ENCODE data around the gene KRTAP4-7. TPM values are rescaled to one million over a fixed set of nuclear protein-coding genes. Genes with fewer than 3 reads are reported as not detected.
"Not testable (repeated sequence)": the region's sequence is repeated elsewhere in the genome, so short reads cannot be mapped to it uniquely, and the experiment has no call there.

KRTAP4-7 gene
- total RNA-seq, 2 experiments from 2014 or later: not detected

DNA sequence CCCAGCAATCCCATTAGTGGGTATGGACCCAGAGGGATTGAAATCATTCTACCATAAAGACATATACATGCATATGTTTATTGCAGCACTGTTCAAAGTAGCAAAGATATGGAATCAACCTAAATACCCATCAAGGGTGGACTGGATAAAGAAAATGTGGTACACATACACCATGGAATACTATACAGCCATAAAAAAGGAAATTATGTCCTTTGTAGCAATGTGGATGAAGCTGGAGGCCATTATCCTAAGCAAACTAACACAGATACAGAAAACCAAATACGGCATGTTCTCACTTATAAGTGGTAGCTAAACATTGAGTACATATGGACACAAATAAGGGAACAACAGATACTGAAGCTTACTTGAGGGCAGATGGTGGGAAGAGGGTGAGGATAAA lies 26.4 kb upstream of the KRTAP4-7 start:
- TF ChIP-seq, protein P1, sequence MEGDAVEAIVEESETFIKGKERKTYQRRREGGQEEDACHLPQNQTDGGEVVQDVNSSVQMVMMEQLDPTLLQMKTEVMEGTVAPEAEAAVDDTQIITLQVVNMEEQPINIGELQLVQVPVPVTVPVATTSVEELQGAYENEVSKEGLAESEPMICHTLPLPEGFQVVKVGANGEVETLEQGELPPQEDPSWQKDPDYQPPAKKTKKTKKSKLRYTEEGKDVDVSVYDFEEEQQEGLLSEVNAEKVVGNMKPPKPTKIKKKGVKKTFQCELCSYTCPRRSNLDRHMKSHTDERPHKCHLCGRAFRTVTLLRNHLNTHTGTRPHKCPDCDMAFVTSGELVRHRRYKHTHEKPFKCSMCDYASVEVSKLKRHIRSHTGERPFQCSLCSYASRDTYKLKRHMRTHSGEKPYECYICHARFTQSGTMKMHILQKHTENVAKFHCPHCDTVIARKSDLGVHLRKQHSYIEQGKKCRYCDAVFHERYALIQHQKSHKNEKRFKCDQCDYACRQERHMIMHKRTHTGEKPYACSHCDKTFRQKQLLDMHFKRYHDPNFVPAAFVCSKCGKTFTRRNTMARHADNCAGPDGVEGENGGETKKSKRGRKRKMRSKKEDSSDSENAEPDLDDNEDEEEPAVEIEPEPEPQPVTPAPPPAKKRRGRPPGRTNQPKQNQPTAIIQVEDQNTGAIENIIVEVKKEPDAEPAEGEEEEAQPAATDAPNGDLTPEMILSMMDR (IDR thresholded peaks at IDR 0.05): no peak
- no peaks in the 10 kb centered on the region for H3K4me1 Mint-ChIP-seq (ENCODE audit: low read depth)
- no peak for ATAC-seq
- no peaks in the 10 kb centered on the region for H3K36me3 Mint-ChIP-seq (ENCODE audit: low read depth)
- no peak for DNase-seq
- no peak overlapping the region for H3K4me3 Mint-ChIP-seq
- intact Hi-C loops (cut with micrococcal nuclease): no loop called here
- H3K9me3 Mint-ChIP-seq: no peaks in the 10 kb centered on the region
- peaks cover 34% of the 10 kb centered on the region for H3K27me3 Mint-ChIP-seq
- ChIA-PET CTCF (no interaction called here), POLR2A (no interaction called here)
- H3K27ac Mint-ChIP-seq: no peak overlapping the region

DNA sequence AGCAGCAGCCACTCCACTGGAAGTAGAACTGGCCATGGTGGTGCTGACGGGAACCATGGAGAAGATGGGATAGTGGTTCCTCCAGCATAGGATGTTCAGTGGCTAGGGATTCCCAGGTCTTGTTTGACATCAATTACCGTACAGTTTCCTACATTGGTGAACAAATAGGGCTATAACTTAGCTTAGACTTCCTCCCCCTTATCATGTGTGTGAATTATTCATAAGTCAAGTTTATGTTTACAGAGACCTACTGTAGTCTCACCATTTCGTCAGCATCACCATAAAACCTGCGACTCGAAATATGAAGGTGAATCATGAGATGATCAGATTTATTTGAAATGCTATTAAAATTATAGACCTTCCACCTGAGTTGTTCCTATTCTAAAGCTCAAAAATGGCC lies 25.2 kb upstream of the KRTAP4-7 start:
- TF ChIP-seq, protein P1 (IDR thresholded peaks at IDR 0.05): no peak
- Mint-ChIP-seq H3K4me3 (no peak overlapping the region), H3K4me1 (ENCODE audit: low read depth) (no peaks in the 10 kb centered on the region), H3K9me3 (no peaks in the 10 kb centered on the region), H3K27me3 (peaks cover 33% of the 10 kb centered on the region), H3K36me3 (ENCODE audit: low read depth) (no peaks in the 10 kb centered on the region), H3K27ac (no peak overlapping the region)
- ATAC-seq (no peak), DNase-seq (no peak)
- ChIA-PET CTCF (interaction anchor here (0.8 kb wide), 1 partner anchor 20 kb away, joined by 3 read pairs; no protein-coding TSS in a partner anchor), POLR2A (no interaction called here)
- intact Hi-C loops (cut with micrococcal nuclease): no loop called here

DNA sequence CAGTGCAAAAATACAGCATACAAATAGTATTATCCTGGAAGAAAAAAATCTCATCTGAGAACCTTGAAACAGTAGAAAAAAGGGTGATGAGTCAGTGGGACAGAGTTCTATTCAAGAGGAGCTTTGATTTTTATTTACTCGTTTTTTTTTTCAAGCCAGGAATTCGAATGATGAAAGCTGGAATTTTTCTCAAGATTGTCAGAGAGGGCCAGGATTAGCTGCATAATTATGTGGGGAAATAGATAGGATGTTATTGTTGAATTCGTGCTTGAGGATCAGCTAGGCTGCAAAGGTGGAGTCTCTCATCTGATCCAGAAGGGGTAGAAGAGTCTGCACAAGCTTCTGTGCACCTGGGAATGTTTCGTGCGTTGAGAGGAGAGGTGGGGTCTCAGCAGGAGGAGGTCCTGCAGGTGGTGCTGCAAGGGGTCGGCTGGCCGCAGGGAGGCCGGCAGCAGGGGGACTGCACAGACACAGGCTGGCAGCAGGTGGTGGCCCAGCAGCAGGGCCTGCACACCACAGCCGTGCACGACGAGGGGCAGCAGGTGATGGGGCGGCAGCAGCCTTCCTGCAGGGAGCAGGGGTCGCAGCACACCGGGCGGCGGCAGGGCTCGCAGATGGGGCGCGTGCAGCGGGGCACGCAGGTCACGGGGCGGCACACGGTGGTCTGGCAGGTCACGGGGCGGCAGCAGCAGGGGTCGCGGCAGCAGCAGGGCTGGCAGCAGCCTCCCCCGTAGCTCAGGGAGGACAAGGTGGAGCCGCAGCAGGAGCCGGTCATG lies 24.5 kb upstream of the KRTAP4-7 start:
- H3K9me3 Mint-ChIP-seq; intact Hi-C loops (cut with micrococcal nuclease): not testable (repeated sequence)
- peaks cover 32% of the 10 kb centered on the region for H3K27me3 Mint-ChIP-seq

GRCh38 chr17:41060052-41060604 lies 23.8 kb upstream of the KRTAP4-7 start, which contains the start of gene KRTAP2-3:
TSS of gene KRTAP2-3 (minus strand) at chr17:41060114. CDS start at chr17:41060050, 64 bp downstream.
- Mint-ChIP-seq H3K27me3 (peaks cover 32% of the 10 kb centered on the region), H3K9me3 (no peaks in the 10 kb centered on the region), H3K36me3 (ENCODE audit: low read depth) (no peaks in the 10 kb centered on the region), H3K27ac (no peak within 1 kb of the TSS), H3K4me1 (ENCODE audit: low read depth) (no peaks in the 10 kb centered on the region), H3K4me3 (no peak within 1 kb of the TSS)
- POLR2A ChIA-PET: interaction anchor here (1.0 kb wide), 1 partner anchor 41 kb away, joined by 3 read pairs; no protein-coding TSS in a partner anchor
- TF ChIP-seq, protein P1 (IDR thresholded peaks at IDR 0.05): no peak
- CTCF ChIA-PET: no interaction called here
- intact Hi-C loops (cut with micrococcal nuclease): no loop called here
- DNase-seq: no peak
- ATAC-seq: no peak

More for the DNA sequence above, 24.5 kb upstream of the KRTAP4-7 start:
- not testable (repeated sequence) for H3K36me3 Mint-ChIP-seq (ENCODE audit: low read depth); ATAC-seq; H3K4me3 Mint-ChIP-seq; DNase-seq; H3K4me1 Mint-ChIP-seq (ENCODE audit: low read depth); H3K27ac Mint-ChIP-seq
- CTCF ChIA-PET: interaction anchor here (0.8 kb wide), 1 partner anchor 21 kb away, joined by 3 read pairs; no protein-coding TSS in a partner anchor
- POLR2A ChIA-PET: interaction anchor here (1.0 kb wide), 1 partner anchor 40 kb away, joined by 3 read pairs; no protein-coding TSS in a partner anchor

DNA sequence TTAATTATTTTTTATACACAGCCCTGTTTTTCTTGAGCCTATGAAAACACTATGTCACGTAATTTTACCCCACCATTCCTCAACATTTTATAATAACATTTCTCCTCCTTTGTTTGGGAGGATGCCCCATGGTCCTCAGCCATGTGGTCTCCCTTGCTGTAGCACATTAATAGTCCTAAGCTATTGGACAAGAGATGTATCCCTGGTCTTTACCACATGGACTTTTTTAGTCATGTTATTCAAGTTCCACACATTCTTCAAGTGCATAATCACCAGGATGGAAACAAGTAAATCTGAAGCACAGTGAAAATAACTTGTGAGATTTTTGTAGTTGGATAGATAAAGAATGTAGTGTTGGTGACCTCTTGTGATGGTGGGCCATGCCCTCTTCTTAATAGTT lies 22.0 kb upstream of the KRTAP4-7 start:
- DNase-seq: no peak
- H3K4me1 Mint-ChIP-seq (ENCODE audit: low read depth): no peaks in the 10 kb centered on the region
- no peak overlapping the region for H3K4me3 Mint-ChIP-seq
- TF ChIP-seq, protein P1 (IDR thresholded peaks at IDR 0.05): no peak
- H3K27ac Mint-ChIP-seq: no peak overlapping the region
- peaks cover 32% of the 10 kb centered on the region for H3K27me3 Mint-ChIP-seq
- intact Hi-C loops (cut with micrococcal nuclease): no loop called here
- H3K9me3 Mint-ChIP-seq: no peaks in the 10 kb centered on the region
- ATAC-seq: no peak
- ChIA-PET POLR2A (no interaction called here), CTCF (no interaction called here)
- H3K36me3 Mint-ChIP-seq (ENCODE audit: low read depth): no peaks in the 10 kb centered on the region

Measured in activated CD8-positive, alpha-beta T cell treated with anti-CD3 and anti-CD28 coated beads for 36 hours (primary cell).